ENCODE measurements around the gene HERPUD1. TPM values are rescaled to one million over a fixed set of nuclear protein-coding genes. Genes with fewer than 3 reads are reported as not detected.

HERPUD1 gene
- total and polyA plus RNA-seq, 2 of the 8 experiments (the other 6 are each of a cell fraction or from before 2014, with no cell fraction given): 23.3 to 34.7 TPM

DNA sequence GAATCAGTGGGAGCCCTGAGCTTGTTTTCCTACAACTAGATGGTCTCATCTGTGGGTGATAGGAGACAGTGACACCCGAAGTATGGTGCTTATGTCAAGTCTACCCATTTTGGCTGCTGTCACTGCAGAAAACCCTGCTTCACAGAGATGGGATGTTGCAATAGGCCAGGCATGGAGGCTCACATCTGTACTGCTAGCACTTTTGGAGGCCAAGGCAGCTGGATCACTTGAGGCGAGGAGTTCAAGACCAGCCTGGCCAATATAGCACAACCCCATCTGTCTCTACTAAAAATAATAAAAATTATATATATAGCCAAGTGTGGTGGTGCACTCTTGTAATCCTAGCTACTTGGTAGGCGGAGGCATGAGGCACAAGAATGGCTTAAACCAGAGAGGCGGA lies 2.3 kb upstream of the HERPUD1 start:
- H3K56ac ChIP-seq (replicated peaks; ENCODE audit: insufficient read length, low read depth, low read length): no peak overlapping the region
- H2BK120ac ChIP-seq (replicated peaks; ENCODE audit: low read depth, low read length): no peak overlapping the region
- H2BK5ac ChIP-seq (ENCODE audit: low read depth, low read length): no peak overlapping the region
- no peaks in the 10 kb centered on the region for H3K36me3 ChIP-seq (ENCODE audit: control insufficient read depth in 2 of 4, insufficient read depth in 4 of 4, low read length in 3 of 4)
- no peak overlapping the region for H3K4me2 ChIP-seq (ENCODE audit: insufficient read depth in 1 of 2, low read depth in 2 of 2, low read length in 2 of 2)
- H2BK15ac ChIP-seq (ENCODE audit: low read length): no peak overlapping the region
- no peak overlapping the region for H4K5ac ChIP-seq (ENCODE audit: insufficient read length, low read depth, low read length)
- no peaks in the 10 kb centered on the region for H3K9me3 ChIP-seq (ENCODE audit: insufficient read depth in 2 of 2, low read depth in 1 of 2, low read length in 1 of 2)
- peak overlapping the region; percentile 68; the same call in 1 of the 2 replicates for H2BK12ac ChIP-seq (ENCODE audit: low read depth, low read length)
- H3K4me1 ChIP-seq (replicated peaks in 1 of 4; ENCODE audit: control insufficient read depth in 3 of 4, insufficient read depth in 4 of 4, low read length in 3 of 4): peaks cover 5 to 17% (median 11%) of the 10 kb centered on the region in 4 experiments
- no peak for FAIRE-seq
- no peak overlapping the region for H3K14ac ChIP-seq (ENCODE audit: insufficient read length)
- CTCF ChIA-PET (ENCODE audit: partially characterized antibody): interaction anchor here (0.6 to 6.7 kb wide), 3 partner anchors 9 to 61 kb away, joined by 3 to 32 read pairs (median 15); no protein-coding TSS in a partner anchor
- H3K18ac ChIP-seq (ENCODE audit: extremely low read depth, low read length): no peak overlapping the region
- POLR2A ChIA-PET (ENCODE audit: partially characterized antibody): interaction anchor here (1.1 to 11.4 kb wide), 6 partner anchors 9 to 38 kb away, joined by 4 to 125 read pairs (median 16); no protein-coding TSS in a partner anchor
- H4K91ac ChIP-seq (replicated peaks; ENCODE audit: insufficient read length, low read length): no peak overlapping the region
- no peak for DNase-seq (ENCODE audit: low read depth in 1 of 2, low spot score in 2 of 2)
- H3K9ac ChIP-seq (replicated peaks in 1 of 4; ENCODE audit: extremely low read depth in 1 of 4, low read depth in 3 of 4, low read length in 3 of 4): no peak overlapping the region
- no peaks in the 10 kb centered on the region for H3K27me3 ChIP-seq (replicated peaks in 1 of 4; ENCODE audit: control insufficient read depth in 3 of 4, extremely low read depth in 1 of 4, insufficient read depth in 3 of 4, low read length in 3 of 4)
- H3K79me1 ChIP-seq (ENCODE audit: low read depth, low read length): no peaks in the 10 kb centered on the region
- 92% methylated on average over 4 of the region's 4 CpGs; no CpG with 5 or more reads in 1 of the 2 experiments for WGBS, 2 experiments (ENCODE audit: extremely low coverage in 1 of 2, insufficient coverage in 1 of 2, insufficient read length in 1 of 2, insufficient replicate concordance in 2 of 2, low coverage in 1 of 2, low lambda C conversion rate in 2 of 2, missing lambda C conversion rate in 1 of 2)
- H3K4me3 ChIP-seq (ENCODE audit: extremely low read depth in 1 of 4, insufficient read depth in 2 of 4, low read depth in 3 of 4, low read length in 4 of 4): no peak overlapping the region
- H3K4ac ChIP-seq (replicated peaks; ENCODE audit: insufficient read length, low read depth, low read length): no peak overlapping the region
- H2AFZ ChIP-seq (ENCODE audit: low read length): no peak overlapping the region
- H4K20me1 ChIP-seq (replicated peaks in 1 of 2; ENCODE audit: control insufficient read depth in 1 of 2, insufficient read depth in 2 of 2, low read length in 2 of 2): peaks cover 4 to 7% of the 10 kb centered on the region in 2 experiments
- H4K8ac ChIP-seq (ENCODE audit: extremely low read depth, insufficient read depth, low read length): no peak overlapping the region
- H3K27ac ChIP-seq (ENCODE audit: low read depth, low read length): no peak overlapping the region
- no peak overlapping the region for H2BK20ac ChIP-seq (ENCODE audit: low read length)
- H2AK5ac ChIP-seq (ENCODE audit: low read depth, low read length): peak overlapping the region; percentile 45; the same call in 1 of the 2 replicates
- H3K79me2 ChIP-seq (ENCODE audit: control insufficient read depth in 1 of 2, insufficient read depth in 2 of 2, low read length in 2 of 2): peaks cover 0 to 21% of the 10 kb centered on the region in 2 experiments; a peak in 2 of 4 replicates
- H3K23me2 ChIP-seq (ENCODE audit: low read depth, low read length): peaks cover 5% of the 10 kb centered on the region; the same call in 1 of the 2 replicates
- no peak overlapping the region for H3K23ac ChIP-seq (ENCODE audit: insufficient read length)
- TF ChIP-seq JUN (IDR thresholded peaks at IDR 0.05; ENCODE audit: low read depth, low read length) (no peak), CBX5 (IDR thresholded peaks at IDR 0.05; ENCODE audit: low read depth, low read length) (no peak), PHF8 (conservative IDR thresholded peaks at IDR 0.05; ENCODE audit: low read depth, low read length) (no peak), CHD1 (IDR thresholded peaks at IDR 0.05; ENCODE audit: low read depth, low read length) (no peak), SP4 (IDR thresholded peaks at IDR 0.05; ENCODE audit: low read length) (no peak), HDAC2 (IDR thresholded peaks at IDR 0.05; ENCODE audit: borderline replicate concordance in 1 of 2, low read depth in 2 of 2, low read length in 2 of 2) (no peak), ZNF274 (IDR thresholded peaks at IDR 0.05; ENCODE audit: borderline replicate concordance, extremely low read depth, low read length) (no peak), POU5F1 (IDR thresholded peaks at IDR 0.05; ENCODE audit: low read depth, low read length) (no peak), RAD21 (IDR thresholded peaks at IDR 0.05 in 1 of 2, conservative IDR thresholded peaks at IDR 0.05 in 1 of 2; ENCODE audit: low read depth in 2 of 2, low read length in 2 of 2) (no peak), YY1 (IDR thresholded peaks at IDR 0.05; ENCODE audit: low read depth, low read length) (no peak), TEAD4 (IDR thresholded peaks at IDR 0.05; ENCODE audit: low read depth, low read length) (no peak), NRF1 (IDR thresholded peaks at IDR 0.05; ENCODE audit: low read depth, low read length) (no peak), SUZ12 (IDR thresholded peaks at IDR 0.05; ENCODE audit: low read length) (no peak), GABPA (IDR thresholded peaks at IDR 0.05; ENCODE audit: borderline replicate concordance, insufficient read depth, low read length) (no peak)
